Glutamatergic neuron (in vitro differentiated cells): Measurements from ENCODE around the gene PPP1R15A. TPM values are rescaled to one million over a fixed set of nuclear protein-coding genes. Genes with fewer than 3 reads are reported as not detected.
A peak's percentile ranks its signal among the peaks of the same experiment; 100 is the strongest.

Experiments used
- DNase-seq: peaks from one replicate; pipeline ENCODE4 v3.0.0; 2022
- H3K27ac Mint-ChIP-seq: one replicate; pipeline ENCODE4 v1.8.0; 2020; ENCODE audit warnings: mild to moderate bottlenecking, mixed read lengths, inconsistent platforms; ENCODE audit not compliant: unreplicated experiment
- H3K27me3 Mint-ChIP-seq: one replicate; pipeline ENCODE4 v1.8.0; 2020; ENCODE audit warnings: mild to moderate bottlenecking, moderate library complexity, mixed read lengths, inconsistent platforms; ENCODE audit not compliant: unreplicated experiment
- H3K36me3 Mint-ChIP-seq: one replicate; pipeline ENCODE4 v1.8.0; 2020; ENCODE audit warnings: mild to moderate bottlenecking, mixed read lengths, inconsistent platforms; ENCODE audit not compliant: unreplicated experiment
- H3K4me1 Mint-ChIP-seq: one replicate; pipeline ENCODE4 v1.8.0; 2020; ENCODE audit warnings: mild to moderate bottlenecking, low read depth, mixed read lengths, inconsistent platforms; ENCODE audit not compliant: unreplicated experiment
- H3K4me3 Mint-ChIP-seq: one replicate; pipeline ENCODE4 v1.8.0; 2020; ENCODE audit warnings: mild to moderate bottlenecking, mixed read lengths, inconsistent platforms; ENCODE audit not compliant: unreplicated experiment
- H3K9me3 Mint-ChIP-seq: one replicate; pipeline ENCODE4 v1.8.0; 2020; ENCODE audit warnings: mild to moderate bottlenecking, moderate library complexity, mixed read lengths, inconsistent platforms; ENCODE audit not compliant: unreplicated experiment
- CTCF ChIP-seq: fragments of 200-600 bp; sonication (generic); IDR thresholded peaks from one replicate; pipeline ENCODE4 v1.5.0; 2021; ENCODE audit not compliant: partially characterized antibody, unreplicated experiment
- total RNA-seq: library from RNA; stranded (reverse); fragmentation: NEBNext Ultra II Directional; extraction: Animal tissue kit (Norgen Biotek cat#: 25700); gene quantifications from one replicate; pipeline ENCODE4 v1.2.1, GENCODE V29; 2021; ENCODE audit not compliant: unreplicated experiment

Gene PPP1R15A
- total RNA-seq, 1 donor from 2014 or later, result 106 TPM

GRCh38 chr19:48837051-48837524 is 35.1 kb upstream of the PPP1R15A start:
- Mint-ChIP-seq H3K27me3 (peaks cover 7% of the 10 kb centered on the region), H3K36me3 (peaks cover 4% of the 10 kb centered on the region), H3K4me3 (peak overlapping the region; percentile 78), H3K27ac (peak overlapping the region; percentile 28), H3K4me1 (peaks cover 2% of the 10 kb centered on the region), H3K9me3 (peaks cover 6% of the 10 kb centered on the region)
- TF ChIP-seq CTCF, result no peak
- peak; percentile 85 for DNase-seq

- Mint-ChIP-seq H3K4me1 (peaks cover 4% of the 10 kb centered on the region), H3K4me3 (peak overlapping the region; percentile 54), H3K27me3 (peaks cover 5% of the 10 kb centered on the region), H3K9me3 (peaks cover 6% of the 10 kb centered on the region), H3K36me3 (peaks cover 4% of the 10 kb centered on the region), H3K27ac (no peak overlapping the region)
- DNase-seq, result no peak
- no peak for TF ChIP-seq CTCF
These were observed 34.5 kb upstream of the PPP1R15A start for GRCh38 chr19:48837687-48838086.

GRCh38 chr19:48841047-48841446 is 31.2 kb upstream of the PPP1R15A start:
- no peak overlapping the region for H3K27ac Mint-ChIP-seq
- H3K36me3 Mint-ChIP-seq, result no peaks in the 10 kb centered on the region
- no peak for TF ChIP-seq CTCF
- H3K4me1 Mint-ChIP-seq, result peaks cover 4% of the 10 kb centered on the region
- DNase-seq, result no peak
- H3K4me3 Mint-ChIP-seq, result no peak overlapping the region
- H3K9me3 Mint-ChIP-seq, result peaks cover 5% of the 10 kb centered on the region
- H3K27me3 Mint-ChIP-seq, result peaks cover 3% of the 10 kb centered on the region

GRCh38 chr19:48841571-48841970 is 30.6 kb upstream of the PPP1R15A start:
- Mint-ChIP-seq H3K27ac (no peak overlapping the region), H3K4me3 (no peak overlapping the region), H3K36me3 (no peaks in the 10 kb centered on the region), H3K27me3 (peaks cover 3% of the 10 kb centered on the region), H3K9me3 (peaks cover 5% of the 10 kb centered on the region), H3K4me1 (peaks cover 4% of the 10 kb centered on the region)
- DNase-seq, result no peak
- TF ChIP-seq CTCF, result no peak

- TF ChIP-seq CTCF, result peak; percentile 81
- H3K27ac Mint-ChIP-seq, result peak overlapping the region; percentile 78
- no peaks in the 10 kb centered on the region for H3K36me3 Mint-ChIP-seq
- peaks cover 4% of the 10 kb centered on the region for H3K4me1 Mint-ChIP-seq
- peak overlapping the region; percentile 44 for H3K4me3 Mint-ChIP-seq
- H3K27me3 Mint-ChIP-seq, result peaks cover 3% of the 10 kb centered on the region
- peaks cover 5% of the 10 kb centered on the region for H3K9me3 Mint-ChIP-seq
- DNase-seq, result peak; percentile 52
These were observed 29.4 kb upstream of the PPP1R15A start for GRCh38 chr19:48842789-48843162.
